Measurements from ENCODE around the gene VAV2.

Gene VAV2

GRCh38 chr9:133945977-133946753, 46.0 kb downstream of the VAV2 start:
- no peak overlapping the region for H3K4me3 ChIP-seq (ENCODE audit: low read depth, low read length)
- TF ChIP-seq CTCF (IDR thresholded peaks at IDR 0.05; ENCODE audit: low read depth, low read length), result no peak

GRCh38 chr9:133945314-133945975, 46.7 kb downstream of the VAV2 start:
- TF ChIP-seq CTCF (IDR thresholded peaks at IDR 0.05; ENCODE audit: low read depth, low read length), result no peak
- no peak overlapping the region for H3K4me3 ChIP-seq (ENCODE audit: low read depth, low read length)

- H3K4me3 ChIP-seq (ENCODE audit: low read depth, low read length), result no peak overlapping the region
- no peak for TF ChIP-seq CTCF (IDR thresholded peaks at IDR 0.05; ENCODE audit: low read depth, low read length)
These were observed 47.4 kb downstream of the VAV2 start for GRCh38 chr9:133944746-133945135.

- H3K4me3 ChIP-seq (ENCODE audit: low read depth, low read length), result no peak overlapping the region
- TF ChIP-seq CTCF (IDR thresholded peaks at IDR 0.05; ENCODE audit: low read depth, low read length), result no peak
These were observed 48.1 kb downstream of the VAV2 start for GRCh38 chr9:133943781-133944745.

GRCh38 chr9:133943036-133943780, 48.9 kb downstream of the VAV2 start:
- TF ChIP-seq CTCF (IDR thresholded peaks at IDR 0.05; ENCODE audit: low read depth, low read length), result no peak
- no peak overlapping the region for H3K4me3 ChIP-seq (ENCODE audit: low read depth, low read length)

GRCh38 chr9:133942206-133942975, 49.7 kb downstream of the VAV2 start:
- no peak for TF ChIP-seq CTCF (IDR thresholded peaks at IDR 0.05; ENCODE audit: low read depth, low read length)
- no peak overlapping the region for H3K4me3 ChIP-seq (ENCODE audit: low read depth, low read length)
